SK-N-SH (cell line): ENCODE measurements around the gene STXBP1. TPM values are rescaled to one million over a fixed set of nuclear protein-coding genes. Genes with fewer than 3 reads are reported as not detected.

Experiments used
- CTCF ChIA-PET: fragments of 300-600, 350-600 bp; formaldehyde crosslinking; extraction: SDS; loops from one replicate; lab custom pipeline; 2021; lab: Yijun Ruan, JAX
- POLR2A ChIA-PET: fragments of 350-600 bp; sonication (Branson Sonifier 250); formaldehyde crosslinking; extraction: SDS; loops from one replicate; lab custom pipeline; 2020; ENCODE audit warnings: antibody characterized with exemption, inconsistent platforms; lab: Yijun Ruan, JAX
- DNase-seq: peaks from one replicate; pipeline ENCODE4 v3.0.0; 2012
- H2AFZ ChIP-seq: fragments of 200-600 bp; sonication (generic); 2 replicates; pipeline ENCODE4 v1.8.1; 2016; ENCODE audit warnings: antibody characterized with exemption, mild to moderate bottlenecking, low read depth
- H3F3A ChIP-seq: fragments of 200-600 bp; sonication (generic); replicated peaks from 2 replicates; pipeline ENCODE3; 2016; ENCODE audit warnings: antibody characterized with exemption, mild to moderate bottlenecking; ENCODE audit not compliant: insufficient read depth
- H3K27ac ChIP-seq, 2 experiments: fragments of 200-500 bp in 1 of 2; fragments of 200-600 bp in 1 of 2; sonication (Bioruptor generic) in 1 of 2; sonication (generic), shearing (Covaris generic) in 1 of 2; 2 replicates each; pipeline versions ENCODE4 v1.5.1 to v1.6.1; 2014 to 2016; ENCODE audit warnings: low read depth in 2 of 2, inconsistent platforms in 1 of 2, low read length in 1 of 2, mild to moderate bottlenecking in 1 of 2, mixed read lengths in 1 of 2
- H3K27me3 ChIP-seq: fragments of 200-600 bp; sonication (generic), shearing (Covaris generic); 2 replicates; pipeline ENCODE4 v1.6.1; 2016; ENCODE audit warnings: mixed run types; ENCODE audit not compliant: insufficient read depth
- H3K36me3 ChIP-seq, 2 experiments: fragments of 200-500 bp in 1 of 2; fragments of 200-600 bp in 1 of 2; sonication (Bioruptor generic) in 1 of 2; sonication (generic) in 1 of 2; replicated peaks in 1 of 2; 2 replicates each; pipeline versions ENCODE3 to v1.5.1; 2014 to 2016; ENCODE audit warnings: low read length in 1 of 2, mild to moderate bottlenecking in 1 of 2; ENCODE audit not compliant: insufficient read depth in 2 of 2, control insufficient read depth in 1 of 2
- H3K4me1 ChIP-seq, 2 experiments: fragments of 200-500 bp in 1 of 2; fragments of 200-600 bp in 1 of 2; sonication (Bioruptor generic) in 1 of 2; sonication (generic), shearing (Covaris generic) in 1 of 2; 2 replicates each; pipeline versions ENCODE4 v1.5.1 to v1.6.1; 2014 to 2016; ENCODE audit warnings: low read depth in 1 of 2, low read length in 1 of 2, mixed run types in 1 of 2; ENCODE audit not compliant: insufficient read depth in 2 of 2, control insufficient read depth in 1 of 2
- H3K4me2 ChIP-seq: fragments of 200-600 bp; sonication (generic), shearing (Covaris generic); 2 replicates; pipeline ENCODE4 v1.6.1; 2017; ENCODE audit warnings: mixed run types
- H3K4me3 ChIP-seq, 2 experiments: fragments of 200-500 bp in 1 of 2; fragments of 200-600 bp in 1 of 2; sonication (Bioruptor generic) in 1 of 2; sonication (generic), shearing (Covaris generic) in 1 of 2; 2 replicates each; pipeline versions ENCODE4 v1.5.1 to v1.8.1; 2014 to 2016; ENCODE audit warnings: low read depth in 2 of 2, inconsistent platforms in 1 of 2, low read length in 1 of 2, mild to moderate bottlenecking in 1 of 2, mixed read lengths in 1 of 2, moderate library complexity in 1 of 2
- H3K79me2 ChIP-seq: fragments of 200-600 bp; sonication (generic); 2 replicates; pipeline ENCODE4 v1.8.1; 2017; ENCODE audit warnings: mild to moderate bottlenecking; ENCODE audit not compliant: insufficient read depth
- H3K9ac ChIP-seq: fragments of 200-600 bp; sonication (generic); 2 replicates; pipeline ENCODE4 v1.6.1; 2017; ENCODE audit warnings: mixed run types
- H3K9me2 ChIP-seq: fragments of 200-600 bp; sonication (generic); 2 replicates; pipeline ENCODE4 v1.6.1; 2017; ENCODE audit warnings: mixed run types
- H3K9me3 ChIP-seq: fragments of 200-600 bp; sonication (generic); 2 replicates; pipeline ENCODE4 v1.6.1; 2017; ENCODE audit warnings: mixed run types, mild to moderate bottlenecking, moderate library complexity
- H4K20me1 ChIP-seq: fragments of 200-600 bp; sonication (generic); 2 replicates; pipeline ENCODE4 v1.6.1; 2017; ENCODE audit warnings: mild to moderate bottlenecking, mixed run types; ENCODE audit not compliant: insufficient read depth
- EP300 ChIP-seq, 2 experiments: IDR thresholded peaks; 2 replicates each; pipeline versions ENCODE4 v1.4.0 to v1.6.1; 2012; ENCODE audit warnings: borderline replicate concordance in 1 of 2, low read depth in 1 of 2, low read length in 1 of 2
- EZH2phosphoT487 ChIP-seq: fragments of 200-600 bp; sonication (generic); IDR thresholded peaks from 2 replicates; pipeline ENCODE4 v1.6.1; 2017; ENCODE audit warnings: low read depth, mixed run types, mild to moderate bottlenecking, antibody characterized with exemption, moderate library complexity, borderline replicate concordance
- FOSL2 ChIP-seq: IDR thresholded peaks from 2 replicates; pipeline ENCODE4 v1.4.0; 2012; ENCODE audit warnings: low read depth, mild to moderate bottlenecking, moderate library complexity, borderline replicate concordance
- FOXM1 ChIP-seq: IDR thresholded peaks from 2 replicates; pipeline ENCODE4 v1.4.0; 2012; ENCODE audit warnings: low read depth, mild to moderate bottlenecking
- MXI1 ChIP-seq: IDR thresholded peaks from 2 replicates; pipeline ENCODE4 v1.6.1; 2012; ENCODE audit warnings: mild to moderate bottlenecking, low read depth, low read length, improper control_type of control experiment
- NFIC ChIP-seq: IDR thresholded peaks from 2 replicates; pipeline ENCODE4 v1.4.0; 2012; ENCODE audit warnings: borderline replicate concordance
- NRF1 ChIP-seq: IDR thresholded peaks from 2 replicates; pipeline ENCODE4 v1.6.1; 2012; ENCODE audit warnings: low read depth, mild to moderate bottlenecking, low read length
- POLR2AphosphoS5 ChIP-seq: IDR thresholded peaks from 2 replicates; pipeline ENCODE4 v1.6.1; 2012; ENCODE audit warnings: low read depth, low read length
- SMC3 ChIP-seq: IDR thresholded peaks from 2 replicates; pipeline ENCODE4 v1.6.1; 2012; ENCODE audit warnings: low read depth, low read length, improper control_type of control experiment
- TAF1 ChIP-seq: IDR thresholded peaks from 2 replicates; pipeline ENCODE4 v1.6.1; 2012; ENCODE audit warnings: low read depth, mild to moderate bottlenecking, low read length, moderate library complexity, borderline replicate concordance
- WGBS: methylation state at CpG from one replicate; pipeline ENCODE4 v1.1.6; 2017; ENCODE audit warnings: low lambda C conversion rate; 5-methylcytosine and 5-hydroxymethylcytosine counted together
- polyA plus RNA-seq, 3 experiments: library from polyadenylated mRNA; depleted of rRNA; stranded (reverse); fragments of >200 nt; gene quantifications; 2 replicates each; pipeline ENCODE4 v1.2.3, GENCODE V29; 2012
- TF ChIP-seq, protein P1 (sequence below): IDR thresholded peaks from 2 replicates; pipeline ENCODE4 v1.6.1; 2012; ENCODE audit warnings: mild to moderate bottlenecking, low read depth, low read length, moderate library complexity
- TF ChIP-seq, protein P2 (sequence below): fragments of 150-350 bp; IDR thresholded peaks from 2 replicates; pipeline ENCODE4 v1.6.1; 2016; ENCODE audit warnings: mild to moderate bottlenecking, low read depth, low read length
- TF ChIP-seq, protein P3 (sequence below): fragments of 150-350 bp; IDR thresholded peaks from 2 replicates; pipeline ENCODE4 v1.6.1; 2017; ENCODE audit warnings: antibody characterized with exemption, low read length, low read depth, borderline replicate concordance
- TF ChIP-seq, protein P4 (sequence below): IDR thresholded peaks from 2 replicates; pipeline ENCODE4; 2012
- TF ChIP-seq, protein P5 (sequence below): IDR thresholded peaks from 2 replicates; pipeline ENCODE4 v1.4.0; 2012; ENCODE audit warnings: low read depth, borderline replicate concordance

Gene STXBP1
- polyA plus RNA-seq, 1 of the 3 experiments (the other 2 are of a cell fraction) = 44.3 TPM

DNA sequence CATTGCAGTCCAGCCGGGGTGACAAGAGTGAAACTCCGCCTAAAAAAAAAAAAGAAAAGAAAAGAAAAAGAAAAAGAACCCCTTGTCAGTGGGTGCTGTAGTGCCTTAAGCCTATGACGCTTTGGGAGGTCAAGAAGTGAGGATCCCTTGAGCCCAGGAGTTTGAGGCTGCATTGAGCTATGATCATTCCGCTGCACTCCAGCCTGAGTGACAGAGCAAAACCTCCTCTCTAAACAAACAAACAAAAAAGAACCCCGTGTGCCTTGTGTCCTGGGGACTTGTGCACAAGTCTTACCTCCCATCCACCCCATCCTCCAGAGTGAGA is 33.5 kb upstream of the STXBP1 start:
- DNase-seq = no peak
- peaks cover 6 to 16% of the 10 kb centered on the region in 2 experiments; a peak in 3 of 4 replicates for H3K4me1 ChIP-seq
- ChIA-PET CTCF (interaction anchor here (0.6 to 17.4 kb wide), 8 partner anchors 9 to 156 kb away, joined by 3 to 277 read pairs (median 3); partner anchors contain the start of gene TOR2A), POLR2A (interaction anchor here (1.0 kb wide), 1 partner anchor 8 kb away, joined by 3 read pairs; no protein-coding TSS in a partner anchor)
- TF ChIP-seq EP300 (IDR thresholded peaks at IDR 0.05; ENCODE audit: borderline replicate concordance in 1 of 2, low read depth in 1 of 2, low read length in 1 of 2) = no peak
- no peak for TF ChIP-seq POLR2AphosphoS5
- TF ChIP-seq, protein P1, sequence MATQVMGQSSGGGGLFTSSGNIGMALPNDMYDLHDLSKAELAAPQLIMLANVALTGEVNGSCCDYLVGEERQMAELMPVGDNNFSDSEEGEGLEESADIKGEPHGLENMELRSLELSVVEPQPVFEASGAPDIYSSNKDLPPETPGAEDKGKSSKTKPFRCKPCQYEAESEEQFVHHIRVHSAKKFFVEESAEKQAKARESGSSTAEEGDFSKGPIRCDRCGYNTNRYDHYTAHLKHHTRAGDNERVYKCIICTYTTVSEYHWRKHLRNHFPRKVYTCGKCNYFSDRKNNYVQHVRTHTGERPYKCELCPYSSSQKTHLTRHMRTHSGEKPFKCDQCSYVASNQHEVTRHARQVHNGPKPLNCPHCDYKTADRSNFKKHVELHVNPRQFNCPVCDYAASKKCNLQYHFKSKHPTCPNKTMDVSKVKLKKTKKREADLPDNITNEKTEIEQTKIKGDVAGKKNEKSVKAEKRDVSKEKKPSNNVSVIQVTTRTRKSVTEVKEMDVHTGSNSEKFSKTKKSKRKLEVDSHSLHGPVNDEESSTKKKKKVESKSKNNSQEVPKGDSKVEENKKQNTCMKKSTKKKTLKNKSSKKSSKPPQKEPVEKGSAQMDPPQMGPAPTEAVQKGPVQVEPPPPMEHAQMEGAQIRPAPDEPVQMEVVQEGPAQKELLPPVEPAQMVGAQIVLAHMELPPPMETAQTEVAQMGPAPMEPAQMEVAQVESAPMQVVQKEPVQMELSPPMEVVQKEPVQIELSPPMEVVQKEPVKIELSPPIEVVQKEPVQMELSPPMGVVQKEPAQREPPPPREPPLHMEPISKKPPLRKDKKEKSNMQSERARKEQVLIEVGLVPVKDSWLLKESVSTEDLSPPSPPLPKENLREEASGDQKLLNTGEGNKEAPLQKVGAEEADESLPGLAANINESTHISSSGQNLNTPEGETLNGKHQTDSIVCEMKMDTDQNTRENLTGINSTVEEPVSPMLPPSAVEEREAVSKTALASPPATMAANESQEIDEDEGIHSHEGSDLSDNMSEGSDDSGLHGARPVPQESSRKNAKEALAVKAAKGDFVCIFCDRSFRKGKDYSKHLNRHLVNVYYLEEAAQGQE = no peak
- TF ChIP-seq, protein P2, sequence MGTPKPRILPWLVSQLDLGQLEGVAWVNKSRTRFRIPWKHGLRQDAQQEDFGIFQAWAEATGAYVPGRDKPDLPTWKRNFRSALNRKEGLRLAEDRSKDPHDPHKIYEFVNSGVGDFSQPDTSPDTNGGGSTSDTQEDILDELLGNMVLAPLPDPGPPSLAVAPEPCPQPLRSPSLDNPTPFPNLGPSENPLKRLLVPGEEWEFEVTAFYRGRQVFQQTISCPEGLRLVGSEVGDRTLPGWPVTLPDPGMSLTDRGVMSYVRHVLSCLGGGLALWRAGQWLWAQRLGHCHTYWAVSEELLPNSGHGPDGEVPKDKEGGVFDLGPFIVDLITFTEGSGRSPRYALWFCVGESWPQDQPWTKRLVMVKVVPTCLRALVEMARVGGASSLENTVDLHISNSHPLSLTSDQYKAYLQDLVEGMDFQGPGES = no peak
- no peak for TF ChIP-seq FOSL2
- no peak for TF ChIP-seq NRF1
- TF ChIP-seq EZH2phosphoT487 = no peak
- TF ChIP-seq, protein P3, sequence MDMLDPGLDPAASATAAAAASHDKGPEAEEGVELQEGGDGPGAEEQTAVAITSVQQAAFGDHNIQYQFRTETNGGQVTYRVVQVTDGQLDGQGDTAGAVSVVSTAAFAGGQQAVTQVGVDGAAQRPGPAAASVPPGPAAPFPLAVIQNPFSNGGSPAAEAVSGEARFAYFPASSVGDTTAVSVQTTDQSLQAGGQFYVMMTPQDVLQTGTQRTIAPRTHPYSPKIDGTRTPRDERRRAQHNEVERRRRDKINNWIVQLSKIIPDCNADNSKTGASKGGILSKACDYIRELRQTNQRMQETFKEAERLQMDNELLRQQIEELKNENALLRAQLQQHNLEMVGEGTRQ = no peak
- no peak for TF ChIP-seq NFIC
- TF ChIP-seq, protein P4, sequence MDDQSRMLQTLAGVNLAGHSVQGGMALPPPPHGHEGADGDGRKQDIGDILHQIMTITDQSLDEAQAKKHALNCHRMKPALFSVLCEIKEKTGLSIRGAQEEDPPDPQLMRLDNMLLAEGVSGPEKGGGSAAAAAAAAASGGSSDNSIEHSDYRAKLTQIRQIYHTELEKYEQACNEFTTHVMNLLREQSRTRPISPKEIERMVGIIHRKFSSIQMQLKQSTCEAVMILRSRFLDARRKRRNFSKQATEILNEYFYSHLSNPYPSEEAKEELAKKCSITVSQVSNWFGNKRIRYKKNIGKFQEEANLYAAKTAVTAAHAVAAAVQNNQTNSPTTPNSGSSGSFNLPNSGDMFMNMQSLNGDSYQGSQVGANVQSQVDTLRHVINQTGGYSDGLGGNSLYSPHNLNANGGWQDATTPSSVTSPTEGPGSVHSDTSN = no peak
- TF ChIP-seq TAF1 = no peak
- no peak for TF ChIP-seq MXI1
- TF ChIP-seq, protein P5, sequence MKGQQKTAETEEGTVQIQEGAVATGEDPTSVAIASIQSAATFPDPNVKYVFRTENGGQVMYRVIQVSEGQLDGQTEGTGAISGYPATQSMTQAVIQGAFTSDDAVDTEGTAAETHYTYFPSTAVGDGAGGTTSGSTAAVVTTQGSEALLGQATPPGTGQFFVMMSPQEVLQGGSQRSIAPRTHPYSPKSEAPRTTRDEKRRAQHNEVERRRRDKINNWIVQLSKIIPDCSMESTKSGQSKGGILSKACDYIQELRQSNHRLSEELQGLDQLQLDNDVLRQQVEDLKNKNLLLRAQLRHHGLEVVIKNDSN = no peak
- no peak for TF ChIP-seq SMC3
- TF ChIP-seq FOXM1 = no peak
- 32% methylated on average over 5 of the region's 5 CpGs for WGBS
- H3K27ac ChIP-seq = peak overlapping the region; percentile 59 to 95; a peak in 3 of 4 replicates
- H3K9me2 ChIP-seq = no peaks in the 10 kb centered on the region
- no peaks in the 10 kb centered on the region for H3K27me3 ChIP-seq
- H3K4me3 ChIP-seq = peak overlapping the region; percentile 35 to 62; a peak in 3 of 4 replicates
- peak overlapping the region; percentile 16; the same call in 1 of the 2 replicates for H2AFZ ChIP-seq
- H4K20me1 ChIP-seq = no peaks in the 10 kb centered on the region
- peak overlapping the region; percentile 71; the same call in 1 of the 2 replicates for H3K9ac ChIP-seq
- peaks cover 26% of the 10 kb centered on the region for H3F3A ChIP-seq
- peaks cover 57% of the 10 kb centered on the region for H3K79me2 ChIP-seq
- H3K4me2 ChIP-seq = peak overlapping the region; percentile 81
- H3K36me3 ChIP-seq = peaks cover 0 to 18% of the 10 kb centered on the region in 2 experiments
- no peaks in the 10 kb centered on the region for H3K9me3 ChIP-seq
